ENCODE results near the gene PSMD1.

PSMD1 gene

DNA sequence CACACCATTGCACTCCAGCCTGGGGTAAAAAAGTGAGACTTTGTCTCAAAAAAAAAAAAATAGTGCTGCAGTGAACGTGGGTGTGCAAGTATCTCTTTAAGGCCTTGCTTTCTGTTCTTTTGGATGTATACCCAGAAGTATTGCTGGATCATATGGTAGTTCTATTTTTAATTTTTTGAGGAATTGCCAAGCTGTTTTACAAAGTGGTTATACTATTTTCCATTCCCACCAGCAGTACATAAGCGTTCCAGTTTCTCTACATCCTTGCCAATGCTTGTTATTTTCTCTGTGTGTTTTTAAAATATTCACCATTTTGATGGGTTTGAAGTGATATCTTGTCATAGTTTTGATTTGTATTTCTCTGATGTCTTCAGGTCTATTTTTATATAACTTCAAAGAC is 154.8 kb downstream of the PSMD1 start:
- H3K4me3 ChIP-seq (ENCODE audit: low read depth, low read length): no peak overlapping the region
- no peak for DNase-seq (ENCODE audit: low read depth)
- TF ChIP-seq, protein P1, sequence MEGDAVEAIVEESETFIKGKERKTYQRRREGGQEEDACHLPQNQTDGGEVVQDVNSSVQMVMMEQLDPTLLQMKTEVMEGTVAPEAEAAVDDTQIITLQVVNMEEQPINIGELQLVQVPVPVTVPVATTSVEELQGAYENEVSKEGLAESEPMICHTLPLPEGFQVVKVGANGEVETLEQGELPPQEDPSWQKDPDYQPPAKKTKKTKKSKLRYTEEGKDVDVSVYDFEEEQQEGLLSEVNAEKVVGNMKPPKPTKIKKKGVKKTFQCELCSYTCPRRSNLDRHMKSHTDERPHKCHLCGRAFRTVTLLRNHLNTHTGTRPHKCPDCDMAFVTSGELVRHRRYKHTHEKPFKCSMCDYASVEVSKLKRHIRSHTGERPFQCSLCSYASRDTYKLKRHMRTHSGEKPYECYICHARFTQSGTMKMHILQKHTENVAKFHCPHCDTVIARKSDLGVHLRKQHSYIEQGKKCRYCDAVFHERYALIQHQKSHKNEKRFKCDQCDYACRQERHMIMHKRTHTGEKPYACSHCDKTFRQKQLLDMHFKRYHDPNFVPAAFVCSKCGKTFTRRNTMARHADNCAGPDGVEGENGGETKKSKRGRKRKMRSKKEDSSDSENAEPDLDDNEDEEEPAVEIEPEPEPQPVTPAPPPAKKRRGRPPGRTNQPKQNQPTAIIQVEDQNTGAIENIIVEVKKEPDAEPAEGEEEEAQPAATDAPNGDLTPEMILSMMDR (IDR thresholded peaks at IDR 0.05; ENCODE audit: low read depth, low read length): no peak
- TF ChIP-seq POLR2A (IDR thresholded peaks at IDR 0.05; ENCODE audit: extremely low read depth, insufficient read length) (no peak), MYC (IDR thresholded peaks at IDR 0.05; ENCODE audit: low read depth, low read length) (no peak)
- TF ChIP-seq, protein P2, sequence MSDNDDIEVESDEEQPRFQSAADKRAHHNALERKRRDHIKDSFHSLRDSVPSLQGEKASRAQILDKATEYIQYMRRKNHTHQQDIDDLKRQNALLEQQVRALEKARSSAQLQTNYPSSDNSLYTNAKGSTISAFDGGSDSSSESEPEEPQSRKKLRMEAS (IDR thresholded peaks at IDR 0.05; ENCODE audit: low read depth, low read length): no peak

DNA sequence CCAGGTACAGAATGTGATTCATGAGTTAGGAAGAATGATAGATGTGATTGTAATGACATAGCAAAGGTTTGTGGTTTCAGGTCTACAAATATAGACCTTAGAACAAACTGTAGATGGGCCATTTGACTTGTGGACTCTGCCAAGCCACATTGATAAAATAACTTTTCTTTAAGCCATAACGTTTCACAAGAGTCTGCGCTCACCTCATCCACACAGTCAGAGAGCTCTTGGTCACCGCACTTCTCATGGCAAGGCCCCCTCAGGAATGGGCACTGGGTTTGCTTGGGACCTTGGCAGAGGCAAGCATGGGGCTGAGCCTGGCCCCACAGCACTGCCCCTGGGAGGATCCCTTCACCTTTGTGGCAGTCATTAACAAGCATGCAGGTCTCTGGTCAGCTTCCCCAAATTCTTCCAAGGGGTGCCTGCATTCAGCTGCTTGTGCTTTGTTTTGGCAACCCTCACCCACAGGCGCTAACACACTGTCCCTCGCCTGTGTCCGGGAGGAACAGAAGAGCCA is 155.7 kb downstream of the PSMD1 start:
- TF ChIP-seq, protein P2 (IDR thresholded peaks at IDR 0.05; ENCODE audit: low read depth, low read length): no peak
- TF ChIP-seq POLR2A (IDR thresholded peaks at IDR 0.05; ENCODE audit: extremely low read depth, insufficient read length): no peak
- TF ChIP-seq MYC (IDR thresholded peaks at IDR 0.05; ENCODE audit: low read depth, low read length): no peak
- TF ChIP-seq, protein P1 (IDR thresholded peaks at IDR 0.05; ENCODE audit: low read depth, low read length): no peak
- no peak overlapping the region for H3K4me3 ChIP-seq (ENCODE audit: low read depth, low read length)
- DNase-seq (ENCODE audit: low read depth): no peak

DNA sequence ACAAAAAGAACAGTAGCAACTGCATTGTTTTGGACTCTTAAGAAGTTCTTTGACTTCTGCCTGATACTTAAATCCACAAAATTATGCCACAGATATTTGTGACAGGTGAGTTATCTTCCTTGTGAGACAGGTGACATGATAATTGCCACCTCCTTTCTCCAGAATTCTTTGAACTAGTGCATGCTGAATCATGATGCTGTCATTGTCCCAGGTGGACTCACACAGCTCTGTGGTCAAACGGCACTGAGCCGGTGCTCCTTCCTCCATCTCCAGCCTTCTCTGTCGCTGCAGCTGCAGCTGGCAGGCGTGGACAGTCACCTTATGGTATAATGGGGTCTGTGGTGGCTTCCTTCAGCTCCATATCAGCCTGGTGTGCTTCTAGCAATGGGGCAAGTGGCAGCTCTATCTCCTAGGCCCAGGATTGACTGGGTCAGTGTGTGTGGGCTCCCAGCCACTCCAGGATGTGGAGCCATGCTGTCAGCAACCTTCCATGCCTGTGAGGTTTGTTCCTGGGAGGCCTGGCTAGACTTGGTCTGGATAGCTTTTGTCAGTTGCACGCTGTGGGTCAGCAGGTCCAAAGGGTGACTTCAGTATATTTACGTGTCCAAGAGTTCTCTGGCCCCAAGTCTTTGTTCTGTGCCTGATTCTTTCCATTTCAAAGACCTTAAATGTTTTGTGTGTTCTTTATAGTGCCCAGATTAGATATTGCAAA is 157.4 kb downstream of the PSMD1 start:
- no peak for TF ChIP-seq POLR2A (IDR thresholded peaks at IDR 0.05; ENCODE audit: extremely low read depth, insufficient read length)
- TF ChIP-seq, protein P2 (IDR thresholded peaks at IDR 0.05; ENCODE audit: low read depth, low read length): no peak
- TF ChIP-seq, protein P1 (IDR thresholded peaks at IDR 0.05; ENCODE audit: low read depth, low read length): no peak
- no peak for TF ChIP-seq MYC (IDR thresholded peaks at IDR 0.05; ENCODE audit: low read depth, low read length)
- DNase-seq (ENCODE audit: low read depth): no peak

DNA sequence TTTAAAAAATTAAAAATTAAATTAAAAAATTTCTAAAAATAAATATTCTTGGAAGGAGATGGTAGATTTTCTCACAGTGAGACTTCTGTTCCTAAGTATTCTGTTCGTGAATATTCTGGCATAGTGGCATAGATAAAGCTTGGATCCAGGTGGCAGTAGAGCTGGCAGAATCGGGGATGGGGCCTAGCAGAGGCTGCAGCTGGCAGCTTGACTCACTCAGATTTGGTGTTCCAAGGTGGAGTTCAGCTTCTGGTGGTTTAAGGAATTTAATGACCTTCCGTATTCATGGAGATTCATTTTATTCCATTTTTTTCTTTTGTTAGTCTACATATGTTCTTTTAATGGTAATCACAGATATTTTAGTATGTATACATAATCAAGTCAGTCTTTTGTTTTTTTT is 161.7 kb downstream of the PSMD1 start:
- H3K4me3 ChIP-seq (ENCODE audit: low read depth, low read length): no peak overlapping the region
- DNase-seq (ENCODE audit: low read depth): no peak
- TF ChIP-seq, protein P1 (IDR thresholded peaks at IDR 0.05; ENCODE audit: low read depth, low read length): no peak
- TF ChIP-seq, protein P2 (IDR thresholded peaks at IDR 0.05; ENCODE audit: low read depth, low read length): no peak
- TF ChIP-seq POLR2A (IDR thresholded peaks at IDR 0.05; ENCODE audit: extremely low read depth, insufficient read length) (no peak), MYC (IDR thresholded peaks at IDR 0.05; ENCODE audit: low read depth, low read length) (no peak)

More for the DNA sequence above, 157.4 kb downstream of the PSMD1 start:
- no peak overlapping the region for H3K4me3 ChIP-seq (ENCODE audit: low read depth, low read length)

DNA sequence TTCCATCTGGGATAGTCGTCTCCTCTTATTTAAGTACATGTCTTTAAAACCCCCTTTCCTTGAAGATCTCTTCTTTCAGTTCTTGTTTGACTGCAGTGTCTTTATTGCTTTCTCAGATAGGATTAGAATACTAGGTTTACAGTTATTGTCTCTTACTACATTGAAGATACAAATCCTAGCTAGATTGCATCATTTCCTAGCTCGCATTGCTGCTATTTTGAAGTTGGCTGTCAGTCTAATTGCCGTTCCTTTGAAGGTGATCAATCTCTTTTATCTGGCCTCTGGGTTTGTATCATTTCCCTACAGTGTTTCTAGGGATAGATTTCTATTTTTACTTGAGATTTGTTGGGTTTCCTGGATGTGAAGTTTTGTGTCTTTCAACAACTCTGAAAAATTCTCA is 162.6 kb downstream of the PSMD1 start:
- no peak for DNase-seq (ENCODE audit: low read depth)
- H3K4me3 ChIP-seq (ENCODE audit: low read depth, low read length): no peak overlapping the region
- TF ChIP-seq MYC (IDR thresholded peaks at IDR 0.05; ENCODE audit: low read depth, low read length): no peak
- no peak for TF ChIP-seq POLR2A (IDR thresholded peaks at IDR 0.05; ENCODE audit: extremely low read depth, insufficient read length)
- TF ChIP-seq, protein P2 (IDR thresholded peaks at IDR 0.05; ENCODE audit: low read depth, low read length): no peak
- TF ChIP-seq, protein P1 (IDR thresholded peaks at IDR 0.05; ENCODE audit: low read depth, low read length): no peak

Measured in NB4 (cell line).